SK-N-SH treated with all-trans-retinoic acid at 6 μM for 48 hours (cell line): ENCODE data around the gene HIVEP3.

ENCODE experiments used
- PATZ1 ChIP-seq: fragments of 250-450 bp; sonication (Bioruptor Pico); IDR thresholded peaks from 2 replicates; pipeline ENCODE4 v1.8.0; 2020; ENCODE audit warnings: mild to moderate bottlenecking, moderate library complexity, borderline replicate concordance
- SNAI2 ChIP-seq: fragments of 250-450 bp; sonication (Bioruptor Pico); IDR thresholded peaks from 2 replicates; pipeline ENCODE4 v1.5.0; 2020; ENCODE audit warnings: mild to moderate bottlenecking, moderate library complexity

- TF ChIP-seq PATZ1 (CRISPR knock-in tag) (no peak), SNAI2 (CRISPR knock-in tag) (no peak)
Measured at GRCh38 chr1:41780916-41781315, 137.8 kb downstream of the HIVEP3 start.
